WERI-Rb-1 (cell line): ENCODE measurements around the gene CENPP.

Experiments used
- DNase-seq: peaks from one replicate; pipeline ENCODE4 v3.0.0-alpha.2; 2020
- H3K27ac ChIP-seq: fragments of 250-450 bp; sonication (Bioruptor Pico); 2 replicates; pipeline ENCODE4 v1.5.1; 2020; ENCODE audit warnings: mild to moderate bottlenecking, moderate library complexity
- H3K27me3 ChIP-seq: fragments of 250-450 bp; sonication (Bioruptor Pico); 2 replicates; pipeline ENCODE4 v1.5.1; 2021; ENCODE audit warnings: mild to moderate bottlenecking, low read depth, moderate library complexity; ENCODE audit not compliant: insufficient read depth, severe bottlenecking
- H3K36me3 ChIP-seq: fragments of 250-450 bp; sonication (Bioruptor Pico); 2 replicates; pipeline ENCODE4 v1.5.1; 2020; ENCODE audit warnings: mild to moderate bottlenecking, moderate library complexity
- H3K4me3 ChIP-seq: 2 replicates; pipeline ENCODE4 v1.5.1; 2011; ENCODE audit warnings: low read depth, mild to moderate bottlenecking, control low read depth, low read length
- H3K9me3 ChIP-seq: fragments of 250-450 bp; sonication (Bioruptor Pico); 2 replicates; pipeline ENCODE4 v1.5.1; 2021; ENCODE audit warnings: mild to moderate bottlenecking, moderate library complexity; ENCODE audit not compliant: severe bottlenecking
- TF ChIP-seq, protein P1 (sequence below): IDR thresholded peaks from 2 replicates; pipeline ENCODE4 v1.5.1; 2011; ENCODE audit warnings: low read depth, mild to moderate bottlenecking, control low read depth, inconsistent platforms, low read length

CENPP gene

DNA sequence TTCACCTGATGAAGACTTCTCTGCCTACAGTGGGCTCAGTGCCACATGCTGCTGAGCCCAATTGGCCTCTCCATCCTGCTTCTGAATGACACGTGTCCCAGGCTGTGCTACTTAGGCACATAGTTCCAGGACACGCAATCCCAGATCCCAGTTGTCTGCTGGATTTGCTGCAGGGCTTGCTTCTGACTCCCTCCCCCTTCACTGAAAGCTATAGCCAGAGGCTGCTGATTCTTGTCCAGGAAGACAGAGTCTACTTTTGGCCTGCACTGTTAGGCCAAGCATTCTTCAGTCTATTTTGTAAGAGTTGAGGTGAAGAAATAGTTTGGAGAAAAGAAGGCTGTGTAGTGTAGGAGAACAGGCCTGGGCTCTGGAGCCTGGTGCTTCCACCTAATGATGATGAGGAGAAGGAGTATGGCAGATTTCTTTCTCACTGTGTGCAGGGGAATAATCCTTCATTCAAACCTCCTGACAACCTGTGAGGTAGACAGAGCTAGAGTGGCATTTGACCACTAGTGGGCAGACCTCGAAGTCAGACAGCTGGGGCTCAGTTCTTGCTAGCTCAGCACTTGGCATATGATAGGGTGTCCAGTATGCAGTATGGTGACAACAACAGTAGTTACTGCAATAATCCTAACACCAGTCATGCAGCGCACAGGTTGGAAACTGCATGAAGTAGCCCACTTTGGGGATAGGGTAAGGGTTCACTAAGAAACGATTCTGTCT is 176.1 kb downstream of the CENPP start:
- no peaks in the 10 kb centered on the region for H3K27me3 ChIP-seq
- H3K9me3 ChIP-seq = no peaks in the 10 kb centered on the region
- H3K27ac ChIP-seq = no peak overlapping the region
- H3K36me3 ChIP-seq = no peaks in the 10 kb centered on the region
- TF ChIP-seq, protein P1, sequence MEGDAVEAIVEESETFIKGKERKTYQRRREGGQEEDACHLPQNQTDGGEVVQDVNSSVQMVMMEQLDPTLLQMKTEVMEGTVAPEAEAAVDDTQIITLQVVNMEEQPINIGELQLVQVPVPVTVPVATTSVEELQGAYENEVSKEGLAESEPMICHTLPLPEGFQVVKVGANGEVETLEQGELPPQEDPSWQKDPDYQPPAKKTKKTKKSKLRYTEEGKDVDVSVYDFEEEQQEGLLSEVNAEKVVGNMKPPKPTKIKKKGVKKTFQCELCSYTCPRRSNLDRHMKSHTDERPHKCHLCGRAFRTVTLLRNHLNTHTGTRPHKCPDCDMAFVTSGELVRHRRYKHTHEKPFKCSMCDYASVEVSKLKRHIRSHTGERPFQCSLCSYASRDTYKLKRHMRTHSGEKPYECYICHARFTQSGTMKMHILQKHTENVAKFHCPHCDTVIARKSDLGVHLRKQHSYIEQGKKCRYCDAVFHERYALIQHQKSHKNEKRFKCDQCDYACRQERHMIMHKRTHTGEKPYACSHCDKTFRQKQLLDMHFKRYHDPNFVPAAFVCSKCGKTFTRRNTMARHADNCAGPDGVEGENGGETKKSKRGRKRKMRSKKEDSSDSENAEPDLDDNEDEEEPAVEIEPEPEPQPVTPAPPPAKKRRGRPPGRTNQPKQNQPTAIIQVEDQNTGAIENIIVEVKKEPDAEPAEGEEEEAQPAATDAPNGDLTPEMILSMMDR = peak; percentile 89
- H3K4me3 ChIP-seq = no peak overlapping the region
- peak; percentile 62 for DNase-seq

DNA sequence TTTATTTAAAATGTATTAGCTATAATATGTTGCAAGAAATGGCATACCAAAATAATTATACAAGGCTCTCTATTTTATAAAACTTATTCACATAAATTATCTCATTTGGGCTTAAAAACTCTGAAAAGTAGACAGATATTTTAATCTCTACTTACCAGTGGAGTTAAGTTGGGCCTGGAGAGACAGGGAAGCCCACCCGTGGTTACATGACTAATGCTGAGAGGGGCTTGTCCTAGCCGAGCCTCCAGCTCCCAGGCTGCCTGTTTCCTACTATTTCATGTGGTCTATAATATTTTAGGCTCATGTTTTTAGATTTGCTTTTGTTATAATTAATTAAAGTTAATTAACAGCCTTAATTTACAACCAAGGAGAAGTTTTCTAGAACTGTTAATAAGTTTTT is 177.4 kb downstream of the CENPP start:
- TF ChIP-seq, protein P1 = no peak
- H3K36me3 ChIP-seq = no peaks in the 10 kb centered on the region
- H3K4me3 ChIP-seq = no peak overlapping the region
- no peaks in the 10 kb centered on the region for H3K27me3 ChIP-seq
- DNase-seq = no peak
- no peak overlapping the region for H3K27ac ChIP-seq
- no peaks in the 10 kb centered on the region for H3K9me3 ChIP-seq

DNA sequence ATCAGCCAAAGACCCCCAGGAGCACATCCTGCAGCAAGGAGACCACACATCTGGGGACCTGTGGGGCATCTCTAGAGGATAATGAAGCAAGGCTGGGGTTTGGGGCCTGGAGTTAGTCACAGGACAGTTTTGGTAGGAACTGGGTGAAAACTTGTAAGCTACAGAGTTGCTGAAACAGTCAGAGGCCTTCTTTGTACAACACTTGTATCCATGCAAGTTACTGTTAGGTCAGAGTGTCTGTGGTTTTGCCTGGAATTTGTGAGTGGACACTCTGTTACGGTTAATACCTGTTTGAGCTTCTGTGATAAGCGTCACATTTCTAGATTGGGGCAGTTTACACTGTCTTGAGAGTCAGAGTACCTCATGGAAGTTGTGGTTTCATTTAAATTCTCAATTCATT is 179.1 kb downstream of the CENPP start:
- H3K4me3 ChIP-seq = no peak overlapping the region
- no peaks in the 10 kb centered on the region for H3K36me3 ChIP-seq
- TF ChIP-seq, protein P1 = no peak
- H3K27ac ChIP-seq = no peak overlapping the region
- H3K9me3 ChIP-seq = no peaks in the 10 kb centered on the region
- DNase-seq = no peak
- H3K27me3 ChIP-seq = no peaks in the 10 kb centered on the region

DNA sequence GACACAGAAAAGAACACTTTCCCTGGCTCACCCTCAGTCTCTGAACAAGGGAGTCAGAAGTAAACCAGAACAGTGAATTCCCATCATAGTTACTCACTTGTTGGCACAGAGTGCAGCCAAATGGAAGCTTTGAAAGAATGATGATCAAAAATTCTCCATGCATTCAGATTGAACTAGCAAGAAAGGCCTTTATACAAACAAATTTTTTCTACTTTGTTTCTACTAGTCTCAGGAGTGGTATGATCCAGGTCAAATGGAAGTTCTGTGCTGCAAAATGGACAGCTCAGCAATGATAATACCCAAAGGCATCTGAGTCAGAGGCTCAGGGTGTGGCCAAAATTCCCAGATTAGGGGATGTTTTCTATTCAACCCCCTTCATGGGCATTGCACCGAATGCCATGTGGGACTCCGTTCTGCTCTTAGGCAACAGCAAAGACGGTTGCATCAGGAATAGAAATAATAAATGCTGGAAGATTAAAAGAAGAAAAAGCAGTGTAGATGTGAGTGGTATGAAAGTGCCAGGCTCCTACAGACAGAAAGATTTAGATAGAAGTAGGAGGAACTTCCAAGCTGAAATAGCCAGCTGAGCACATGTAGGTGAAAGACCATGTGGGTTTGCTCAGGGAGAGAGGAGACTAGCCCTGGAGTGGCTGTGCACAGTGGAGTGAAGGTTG is 180.6 kb downstream of the CENPP start:
- no peak overlapping the region for H3K4me3 ChIP-seq
- TF ChIP-seq, protein P1 = no peak
- H3K27ac ChIP-seq = no peak overlapping the region
- no peaks in the 10 kb centered on the region for H3K27me3 ChIP-seq
- no peak for DNase-seq
- H3K9me3 ChIP-seq = no peaks in the 10 kb centered on the region
- H3K36me3 ChIP-seq = no peaks in the 10 kb centered on the region

DNA sequence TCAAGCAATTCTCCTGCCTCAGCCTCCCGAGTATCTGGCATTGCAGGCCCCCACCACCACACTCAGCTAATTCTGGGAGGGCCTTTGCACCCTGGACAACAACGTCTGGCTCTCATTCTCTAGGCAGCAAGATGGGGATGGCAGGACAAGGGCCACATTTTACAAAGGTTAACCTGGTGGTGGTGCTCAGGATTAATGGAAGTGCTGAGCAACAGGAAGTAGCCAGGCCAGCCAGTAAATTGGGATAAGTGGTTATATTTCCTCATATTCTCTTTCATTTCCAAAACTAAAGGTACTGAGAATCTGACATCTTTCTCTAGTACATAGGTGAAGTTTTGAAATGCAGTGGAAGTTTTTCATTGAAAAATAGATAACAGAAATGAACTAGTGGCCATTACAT is 181.3 kb downstream of the CENPP start:
- H3K27me3 ChIP-seq = no peaks in the 10 kb centered on the region
- no peak overlapping the region for H3K4me3 ChIP-seq
- no peak overlapping the region for H3K27ac ChIP-seq
- no peaks in the 10 kb centered on the region for H3K36me3 ChIP-seq
- H3K9me3 ChIP-seq = no peaks in the 10 kb centered on the region
- no peak for DNase-seq
- TF ChIP-seq, protein P1 = no peak
